GM21717 (cell line): ENCODE data around the gene STAT3.
"Not testable (repeated sequence)": the region's sequence is repeated elsewhere in the genome, so short reads cannot be mapped to it uniquely, and the experiment has no call there.

Experiments used
- ATAC-seq: cut with Tn5 transposase; IDR thresholded peaks from one replicate; pipeline ENCODE4 v1.9.1; 2021; ENCODE audit warnings: mild to moderate bottlenecking, moderate library complexity; ENCODE audit not compliant: unreplicated experiment

Gene STAT3

DNA sequence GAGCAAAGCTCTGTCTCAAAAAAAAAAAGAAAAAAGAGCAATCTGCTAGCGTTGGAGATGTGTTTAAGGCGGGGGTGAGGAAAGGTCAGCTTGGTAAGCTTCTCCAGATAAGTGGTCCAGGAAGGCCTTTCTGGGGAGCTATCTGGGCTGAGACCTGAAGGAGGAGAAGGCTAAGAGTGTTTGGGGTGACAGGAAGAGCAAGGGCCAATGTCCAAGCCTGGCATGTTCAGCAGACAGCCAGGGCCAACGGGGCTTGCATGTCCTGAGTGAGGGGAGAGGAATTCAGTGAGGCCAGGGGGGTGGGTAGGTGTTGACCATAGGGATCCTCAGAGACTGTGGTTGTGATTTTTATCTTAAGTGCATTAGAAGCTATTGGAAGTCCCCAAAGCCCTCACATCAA lies 84.5 kb downstream of the STAT3 start:
- ATAC-seq, result no peak

DNA sequence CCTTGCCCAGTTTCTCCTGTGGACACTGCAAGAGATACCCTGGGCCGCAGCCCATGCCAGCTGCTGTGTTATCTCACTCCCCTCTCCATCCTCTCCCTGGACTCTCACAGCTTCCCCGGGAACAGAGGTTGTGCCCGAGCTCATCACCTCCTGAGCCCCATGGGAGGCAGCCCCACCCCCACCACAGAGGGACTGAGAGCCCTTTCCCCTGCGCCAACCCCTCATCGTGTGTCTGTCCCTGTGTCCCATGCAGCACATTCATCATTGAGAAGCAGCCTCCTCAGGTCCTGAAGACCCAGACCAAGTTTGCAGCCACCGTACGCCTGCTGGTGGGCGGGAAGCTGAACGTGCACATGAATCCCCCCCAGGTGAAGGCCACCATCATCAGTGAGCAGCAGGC lies 87.2 kb downstream of the STAT3 start:
- ATAC-seq, result no peak

- ATAC-seq, result not testable (repeated sequence)
Measured at GRCh38 chr17:42299913-42300312, 88.3 kb downstream of the STAT3 start.

GRCh38 chr17:42299361-42299760 lies 88.9 kb downstream of the STAT3 start:
- ATAC-seq, result not testable (repeated sequence)

DNA sequence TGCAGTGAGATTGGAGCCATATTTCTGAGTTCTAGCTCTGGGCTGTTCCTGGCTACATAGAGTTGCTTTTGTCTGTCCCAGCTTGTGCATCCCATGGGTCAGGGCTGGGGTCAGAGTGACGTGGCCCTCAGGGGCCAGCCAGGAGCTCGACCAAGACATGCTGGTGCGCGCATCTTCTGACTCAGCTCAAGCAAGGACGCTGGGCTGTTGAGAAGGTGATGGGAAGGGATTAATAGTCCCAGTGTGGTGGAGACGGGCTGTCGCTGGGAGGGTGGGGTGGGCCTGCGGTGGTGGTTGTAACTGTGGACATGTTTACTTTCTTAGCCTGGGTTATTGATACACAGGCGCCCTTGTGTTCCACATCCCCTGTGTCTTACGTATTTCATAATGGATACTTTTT lies 90.5 kb downstream of the STAT3 start:
- not testable (repeated sequence) for ATAC-seq

DNA sequence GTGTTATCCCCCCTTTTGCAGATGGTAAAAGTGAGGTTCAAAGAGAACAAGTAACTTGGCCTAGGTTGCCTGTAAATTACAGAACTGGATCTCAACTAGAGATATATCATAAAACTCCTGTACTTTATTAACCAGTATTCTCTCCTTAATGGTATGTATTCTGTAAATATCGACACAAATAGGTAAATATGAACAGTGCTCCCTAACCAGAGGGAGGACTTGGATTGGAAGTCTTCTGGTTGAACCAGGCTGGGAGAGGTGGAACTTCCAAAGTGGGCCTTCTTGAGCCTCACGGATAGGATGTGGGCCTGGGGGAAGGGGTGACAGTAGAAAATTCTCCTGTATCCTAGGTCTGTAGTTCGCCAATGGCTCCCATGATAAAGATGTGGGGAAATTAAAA lies 92.2 kb downstream of the STAT3 start:
- no peak for ATAC-seq

- ATAC-seq, result no peak
Measured at GRCh38 chr17:42294469-42295398, 93.5 kb downstream of the STAT3 start.

DNA sequence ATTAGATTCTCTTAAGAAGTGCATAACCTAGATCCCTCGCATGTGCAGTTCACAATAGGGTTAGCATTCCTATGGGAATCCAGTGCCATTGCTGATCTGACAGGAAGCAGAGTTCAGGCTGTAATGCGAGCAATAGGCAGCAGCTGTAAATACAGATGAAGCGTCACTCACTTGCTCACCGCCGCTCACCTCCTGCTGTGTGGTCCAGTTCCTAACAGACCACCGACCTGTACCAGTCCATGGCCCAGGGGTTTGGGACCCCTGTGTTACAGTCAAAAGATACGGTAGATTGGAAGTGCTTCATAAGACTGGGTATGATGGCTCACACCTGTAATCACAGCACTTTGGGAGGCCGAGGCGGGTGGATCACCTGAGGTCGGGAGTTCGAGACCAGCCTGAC lies 97.1 kb downstream of the STAT3 start:
- no peak for ATAC-seq

DNA sequence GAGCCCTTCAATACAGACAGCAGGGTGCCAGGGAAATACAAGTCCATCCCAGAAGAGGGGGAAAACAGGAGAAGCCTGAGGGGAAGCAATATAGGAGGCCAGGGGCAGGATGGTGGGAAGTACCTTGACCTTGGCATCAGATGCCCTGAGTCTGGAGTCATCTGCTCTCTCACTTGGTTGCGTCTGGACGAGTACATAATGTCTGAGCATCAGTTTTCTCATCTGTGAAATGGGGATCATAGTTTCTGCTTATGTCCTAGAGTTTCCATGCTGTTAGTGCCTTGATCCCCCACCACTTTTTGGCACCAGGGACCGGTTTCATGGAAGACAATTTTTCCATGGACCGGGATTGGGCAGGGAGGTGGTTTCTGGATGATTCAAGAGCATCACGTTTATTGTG lies 97.7 kb downstream of the STAT3 start:
- ATAC-seq, result no peak

DNA sequence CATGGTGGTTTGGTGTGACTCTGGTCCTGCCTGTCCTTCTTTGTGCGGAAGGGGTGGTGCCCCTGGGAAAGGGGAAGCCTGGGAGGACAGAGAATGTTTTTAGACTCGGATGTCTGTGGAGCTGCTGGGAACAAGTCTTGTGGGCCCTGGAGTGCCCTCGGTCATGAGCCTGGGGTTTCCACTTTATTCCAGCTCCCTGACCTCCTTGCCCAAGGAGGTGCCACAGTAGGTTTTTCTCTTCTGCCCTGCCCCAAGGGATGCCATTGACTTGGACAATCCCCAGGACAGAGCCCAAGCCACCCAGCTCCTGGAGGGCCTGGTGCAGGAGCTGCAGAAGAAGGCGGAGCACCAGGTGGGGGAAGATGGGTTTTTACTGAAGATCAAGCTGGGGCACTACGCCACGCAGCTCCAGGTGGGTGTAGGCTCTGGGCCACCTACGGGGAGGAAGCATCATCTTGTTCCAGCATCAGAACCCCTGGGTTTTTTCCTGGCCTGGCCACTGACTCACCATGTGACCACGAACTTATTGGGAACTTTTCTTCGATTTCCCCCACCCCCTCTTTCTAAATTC lies 98.5 kb downstream of the STAT3 start:
- no peak for ATAC-seq

- ATAC-seq, result no peak
Measured at GRCh38 chr17:42288803-42289610, 99.2 kb downstream of the STAT3 start.

DNA sequence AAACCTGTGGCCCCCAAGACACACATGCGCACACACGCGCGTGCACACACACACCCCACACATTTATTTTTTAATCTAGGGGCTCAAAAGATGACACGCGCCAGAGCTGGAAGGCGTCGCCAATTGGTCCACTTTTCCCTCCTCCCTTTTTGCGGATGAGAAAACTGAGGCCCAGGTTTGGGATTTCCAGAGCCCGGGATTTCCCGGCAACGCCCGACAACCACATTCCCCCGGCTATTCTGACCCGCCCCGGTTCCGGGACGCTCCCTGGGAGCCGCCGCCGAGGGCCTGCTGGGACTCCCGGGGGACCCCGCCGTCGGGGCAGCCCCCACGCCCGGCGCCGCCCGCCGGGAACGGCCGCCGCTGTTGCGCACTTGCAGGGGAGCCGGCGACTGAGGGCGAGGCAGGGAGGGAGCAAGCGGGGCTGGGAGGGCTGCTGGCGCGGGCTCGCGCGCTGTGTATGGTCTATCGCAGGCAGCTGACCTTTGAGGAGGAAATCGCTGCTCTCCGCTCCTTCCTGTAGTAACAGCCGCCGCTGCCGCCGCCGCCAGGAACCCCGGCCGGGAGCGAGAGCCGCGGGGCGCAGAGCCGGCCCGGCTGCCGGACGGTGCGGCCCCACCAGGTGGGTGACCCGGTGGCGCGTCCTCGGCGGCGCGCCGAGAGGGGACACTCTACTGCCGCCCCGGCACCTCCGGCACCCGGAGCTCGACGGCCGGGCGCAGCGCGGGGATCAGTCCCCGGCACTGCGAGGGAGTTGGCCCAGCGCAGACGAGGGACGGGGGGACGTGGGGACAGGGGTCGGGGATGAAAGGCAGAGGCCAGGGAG lies 100.1 kb downstream of the STAT3 start, which contains the start of gene STAT5A:
TSS of gene STAT5A (plus strand) at position 522 of the 826 bp plus-strand sequence. CDS start 914 bp downstream, outside the sequence.
- ATAC-seq, result no peak

DNA sequence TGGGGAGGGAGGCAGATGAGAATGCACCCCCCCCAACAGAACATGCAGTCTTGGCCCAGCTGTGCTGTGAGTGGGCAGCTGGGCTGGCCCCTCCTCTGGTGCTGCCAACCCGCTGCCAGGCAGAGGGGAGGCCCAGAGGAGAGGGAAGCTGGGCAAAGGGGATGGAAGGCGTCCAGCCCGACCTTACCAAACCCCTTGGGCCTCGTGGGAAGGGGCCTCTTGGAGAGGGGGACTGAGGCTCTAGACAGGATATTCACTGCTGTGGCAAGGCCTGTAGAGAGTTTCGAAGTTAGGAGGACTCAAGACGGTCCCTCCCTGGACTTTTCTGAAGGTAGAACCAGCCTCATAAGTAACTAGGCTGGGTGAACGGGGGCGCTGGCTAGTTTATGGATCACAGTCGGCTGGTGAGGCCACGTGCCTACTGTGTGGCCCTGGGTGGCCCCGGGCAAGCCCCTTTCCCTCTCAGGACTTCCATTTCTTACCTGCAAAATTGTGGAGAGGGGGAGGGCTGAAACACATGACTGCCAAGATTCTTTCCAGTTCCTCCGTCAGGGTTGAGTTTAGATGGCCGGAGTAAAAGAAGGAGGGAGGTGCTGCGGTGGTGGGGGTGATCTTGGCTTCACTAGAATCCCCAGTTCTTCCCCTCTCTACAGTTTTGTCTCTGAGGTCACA lies 100.8 kb downstream of the STAT3 start:
- no peak for ATAC-seq

GRCh38 chr17:42286411-42287221 lies 101.6 kb downstream of the STAT3 start:
- no peak for ATAC-seq

DNA sequence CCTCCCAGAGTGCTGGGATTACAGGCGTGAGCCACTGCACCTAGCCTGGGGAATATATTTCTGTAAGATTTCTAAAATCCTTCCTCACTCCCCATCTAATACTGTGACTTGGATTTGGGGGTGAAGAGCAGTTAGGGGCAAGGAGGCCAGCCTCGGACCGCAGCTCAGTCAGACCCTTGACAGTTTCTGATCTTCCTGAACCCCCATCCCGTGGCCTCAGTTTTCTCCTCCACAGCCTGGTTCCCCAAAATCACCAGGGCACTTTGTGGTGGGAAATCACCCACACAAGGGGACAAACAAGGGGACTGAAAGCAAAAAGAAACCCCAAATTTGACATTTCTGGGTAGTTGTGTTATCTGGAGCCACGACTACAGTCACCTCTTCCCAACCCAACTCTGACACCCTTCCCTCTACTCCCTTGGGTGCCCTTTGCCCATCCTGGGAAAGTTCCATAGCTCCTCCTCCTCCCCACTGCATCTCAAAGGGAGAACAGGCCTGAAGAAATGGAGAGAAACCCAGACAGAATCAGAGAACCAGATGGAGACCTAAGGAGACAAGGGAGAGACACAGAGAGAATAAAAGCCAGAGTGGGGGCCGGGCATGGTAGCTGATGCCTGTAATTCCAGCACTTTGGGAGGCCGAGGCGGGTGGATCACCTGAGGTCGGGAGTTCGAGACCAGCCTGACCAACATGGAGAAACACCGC lies 102.7 kb downstream of the STAT3 start:
- ATAC-seq, result no peak

GRCh38 chr17:42284566-42284965 lies 103.7 kb downstream of the STAT3 start:
- no peak for ATAC-seq

GRCh38 chr17:42284024-42284369 lies 104.2 kb downstream of the STAT3 start:
- no peak for ATAC-seq

DNA sequence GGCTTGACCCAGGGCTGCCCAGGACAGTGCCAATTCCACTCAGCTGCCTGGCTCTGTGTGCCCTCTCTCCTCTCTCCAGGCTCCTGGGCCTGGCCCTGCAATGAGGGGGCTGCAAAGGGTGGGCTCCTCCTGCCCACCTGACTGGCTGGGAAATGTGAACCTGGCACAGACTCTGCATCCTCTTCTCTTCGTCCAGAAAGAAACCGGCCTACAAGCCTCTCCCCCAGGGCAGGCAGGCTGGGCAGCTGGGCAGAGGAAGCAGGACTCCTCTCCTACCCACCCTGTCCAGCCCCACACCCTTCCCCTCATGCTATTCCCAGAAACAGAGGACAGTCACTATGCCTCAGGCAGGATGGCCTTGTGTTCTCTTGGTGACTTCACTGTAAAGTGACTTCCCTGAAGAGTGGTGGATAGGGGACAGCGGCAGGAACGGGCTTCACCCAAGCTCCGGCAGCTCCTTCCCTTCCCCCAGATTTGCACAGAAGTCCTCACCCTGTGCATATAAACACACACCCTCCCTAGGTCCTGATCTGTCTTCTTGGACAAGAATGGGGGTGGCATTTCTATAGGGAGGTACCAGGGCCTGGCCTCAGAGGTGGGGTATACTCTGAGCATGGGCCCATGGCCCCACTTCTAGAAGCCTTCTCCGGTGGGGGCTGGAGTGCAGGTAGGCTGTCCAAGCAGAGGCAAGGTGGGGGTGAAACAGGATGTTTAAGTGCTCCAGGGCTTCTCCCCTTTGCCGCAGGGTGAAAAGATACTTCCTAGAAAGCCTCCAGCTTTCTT lies 104.8 kb downstream of the STAT3 start:
- no peak for ATAC-seq
